K562 (cell line): ENCODE measurements around the gene CTIF. TPM values are rescaled to one million over a fixed set of nuclear protein-coding genes. Genes with fewer than 3 reads are reported as not detected.

ENCODE experiments used
- ATAC-seq: fragments of 200-7000 bp; cut with Tn5 transposase; 3 replicates; pipeline ENCODE4 v1.9.1; 2020; ENCODE audit warnings: moderate library complexity
- BruUV-seq: library from RNA; stranded (reverse); fragments of 400-500 nt; replicated peaks from 2 replicates; lab custom pipeline; 2021; lab: Mats Ljungman, UMichigan
- CTCF ChIA-PET: fragments of 300-600 bp; formaldehyde crosslinking; extraction: SDS; loops from one replicate; lab custom pipeline; 2021; ENCODE audit warnings: low intra/inter-chr PET ratio; lab: Yijun Ruan, JAX
- POLR2A ChIA-PET: fragments of 300-600, 350-650 bp; sonication (Branson Sonifier 250); formaldehyde crosslinking; extraction: SDS; loops from one replicate; lab custom pipeline; 2021; ENCODE audit warnings: antibody characterized with exemption, inconsistent platforms; lab: Yijun Ruan, JAX
- DNase-seq, 4 experiments: peaks; one replicate each; pipeline versions ENCODE4 v3.0.0 to v3.0.0-alpha.2; 2011 to 2018; ENCODE audit warnings: low spot score in 3 of 4, mixed read lengths in 3 of 4; ENCODE audit errors: extremely low read depth in 1 of 4
- FAIRE-seq: peaks from 2 replicates; lab custom pipeline; 2011; peaks lifted over from hg19 to GRCh38; lab: Jason Lieb, UNC
- H2AFZ ChIP-seq: 2 replicates; pipeline ENCODE4 v1.6.0; 2011; ENCODE audit warnings: low read depth, low read length, control low read depth, inconsistent platforms
- H3K27ac ChIP-seq: fragments of 200-600 bp; 3 replicates; pipeline ENCODE4 v1.8.0; 2011; ENCODE audit warnings: low read depth, mild to moderate bottlenecking, control low read depth, inconsistent platforms, low read length, moderate library complexity, mixed read lengths; ENCODE audit errors: extremely low read depth
- H3K27me3 ChIP-seq, 2 experiments: fragments of 300-600 bp in 1 of 2; 2 replicates in 1 of 2; 3 replicates in 1 of 2; pipeline versions ENCODE4 v1.6.0 to v1.8.0; 2011; ENCODE audit warnings: inconsistent platforms in 2 of 2, low read length in 2 of 2, mild to moderate bottlenecking in 1 of 2, mixed read lengths in 1 of 2, moderate library complexity in 1 of 2; ENCODE audit not compliant: control insufficient read depth in 2 of 2, insufficient read depth in 2 of 2
- H3K36me3 ChIP-seq: fragments of 300-600 bp; 3 replicates; pipeline ENCODE4 v1.8.0; 2011; ENCODE audit warnings: mild to moderate bottlenecking, low read length, inconsistent platforms; ENCODE audit not compliant: control insufficient read depth, insufficient read depth
- H3K4me1 ChIP-seq, 2 experiments: fragments of 200-600 bp in 1 of 2; replicated peaks in 1 of 2; 2 replicates in 1 of 2; 3 replicates in 1 of 2; pipeline versions ENCODE4 v1.5.1 to v1.8.0; 2011; ENCODE audit warnings: inconsistent platforms in 2 of 2, low read length in 2 of 2, mild to moderate bottlenecking in 1 of 2, mixed read lengths in 1 of 2, moderate library complexity in 1 of 2; ENCODE audit not compliant: control insufficient read depth in 2 of 2, insufficient read depth in 2 of 2
- H3K4me2 ChIP-seq: 2 replicates; pipeline ENCODE4 v1.6.1; 2011; ENCODE audit warnings: low read length, control low read depth, inconsistent platforms, mixed read lengths; ENCODE audit not compliant: insufficient read depth
- H3K4me3 ChIP-seq: fragments of 200-600 bp; sonication (generic), shearing (Covaris generic); 2 replicates; pipeline ENCODE4 v1.5.1; 2016; ENCODE audit warnings: control low read depth, inconsistent platforms
- H3K79me2 ChIP-seq: fragments of 200-600 bp; 3 replicates; pipeline ENCODE4 v1.8.0; 2011; ENCODE audit warnings: low read length, inconsistent platforms; ENCODE audit not compliant: control insufficient read depth, insufficient read depth
- H3K9ac ChIP-seq, 2 experiments: 2 replicates each; pipeline versions ENCODE4 v1.6.0 to v1.6.1; 2011; ENCODE audit warnings: low read depth in 2 of 2, low read length in 2 of 2, control low read depth in 1 of 2, inconsistent platforms in 1 of 2, mild to moderate bottlenecking in 1 of 2, mixed read lengths in 1 of 2; ENCODE audit not compliant: insufficient read depth in 1 of 2
- H3K9me1 ChIP-seq: one replicate; pipeline ENCODE4 v1.6.0; 2011; ENCODE audit warnings: inconsistent platforms, mild to moderate bottlenecking, low read length, moderate library complexity; ENCODE audit not compliant: control insufficient read depth, insufficient read depth
- H3K9me3 ChIP-seq: replicated peaks from 2 replicates; pipeline ENCODE4 v1.5.1; 2011; ENCODE audit warnings: low read depth, low read length, inconsistent platforms; ENCODE audit not compliant: control insufficient read depth, insufficient read depth
- H4K20me1 ChIP-seq: replicated peaks from 2 replicates; pipeline ENCODE4 v1.6.1; 2011; ENCODE audit warnings: low read length, inconsistent platforms, mixed read lengths; ENCODE audit not compliant: control insufficient read depth, insufficient read depth
- DMBX1 ChIP-seq: fragments of 250-450 bp; sonication (Bioruptor Pico); IDR thresholded peaks from 2 replicates; pipeline ENCODE4 v1.8.0; 2022; ENCODE audit warnings: inconsistent platforms, mild to moderate bottlenecking, moderate library complexity, borderline replicate concordance
- ERF ChIP-seq: fragments of 450-650 bp; formaldehyde crosslinking; IDR thresholded peaks from 2 replicates; pipeline ENCODE4 v1.4.0; 2020; ENCODE audit warnings: mild to moderate bottlenecking, mixed read lengths
- MECOM ChIP-seq: fragments of 250-450 bp; sonication (Bioruptor Pico); IDR thresholded peaks from 2 replicates; pipeline ENCODE4 v1.8.0; 2022; ENCODE audit warnings: inconsistent platforms
- SMC3 ChIP-seq: conservative IDR thresholded peaks from 2 replicates; pipeline ENCODE4 v1.6.1; 2011; ENCODE audit warnings: low read depth, low read length, improper control_type of control experiment; ENCODE audit not compliant: insufficient read depth
- TSC22D4 ChIP-seq: fragments of 450-650 bp; IDR thresholded peaks from 2 replicates; pipeline ENCODE4 v1.6.1; 2016; ENCODE audit warnings: missing genetic modification characterization, missing biosample characterization, control low read depth
- ZNF24 ChIP-seq: fragments of 450-650 bp; IDR thresholded peaks from 2 replicates; pipeline ENCODE4 v1.6.1; 2016
- ZNF274 ChIP-seq: IDR thresholded peaks from 2 replicates; pipeline ENCODE4 v1.6.1; 2011; ENCODE audit warnings: low read depth, mild to moderate bottlenecking, low read length, moderate library complexity, borderline replicate concordance
- ZNF395 ChIP-seq: fragments of 200-800 bp; sonication (Bioruptor generic); IDR thresholded peaks from 2 replicates; pipeline ENCODE4 v1.6.1; 2017; ENCODE audit warnings: missing genetic modification characterization, missing compliant biosample characterization
- ZNF76 ChIP-seq: fragments of 250-450 bp; sonication (Bioruptor Pico); IDR thresholded peaks from 2 replicates; pipeline ENCODE4 v1.4.0; 2020; ENCODE audit warnings: mild to moderate bottlenecking, moderate library complexity, borderline replicate concordance
- WGBS: fragments of 100-300 bp; shearing (Covaris generic); methylation state at CpG from one replicate; pipeline ENCODE4 v1.1.6; 2016; ENCODE audit warnings: low coverage, mixed read lengths; ENCODE audit not compliant: insufficient coverage; ENCODE audit errors: missing lambda C conversion rate; 5-methylcytosine and 5-hydroxymethylcytosine counted together
- in situ Hi-C: fragments of 300-500 bp; cut with MboI; formaldehyde crosslinking; loops from 4 replicates; pipeline ENCODE4 v1.15.0; 2018; ENCODE audit warnings: inconsistent platforms, mixed read lengths
- intact Hi-C: fragments of 100-400 bp; cut with micrococcal nuclease; formaldehyde crosslinking; loops from 2 replicates; pipeline ENCODE4 v1.14.2; 2022
- polyA plus RNA-seq, 8 experiments: library from polyadenylated mRNA; depleted of rRNA in 4 of 8; stranded (reverse) in 5 of 8; unstranded in 3 of 8; fragments of >200 nt; fragmentation: Nextera tagmentation in 2 of 8; fragmentation: Illumina TruSeq in 1 of 8; extraction: Ambion mirVana in 2 of 8; extraction: Trizol in 1 of 8; gene quantifications; 2 replicates each; pipeline versions ENCODE4 v1.2.1 to v1.2.3, GENCODE V29; 2011 to 2014; ENCODE audit warnings: inconsistent platforms in 1 of 8, missing spikeins in 1 of 8
- total RNA-seq, 7 experiments: library from RNA; depleted of rRNA in 6 of 7; stranded (reverse); fragments of >200 nt in 6 of 7; fragmentation: Illumina TruSeq in 2 of 7; extraction: Trizol in 2 of 7; gene quantifications; 2 replicates each; pipeline versions ENCODE4 v1.2.1 to v1.2.3, GENCODE V29; 2011 to 2021; ENCODE audit warnings: low replicate concordance in 1 of 7

The CTIF gene
- total and polyA plus RNA-seq, 9 of the 15 experiments (the other 6 are each of a cell fraction or from before 2014, with no cell fraction given), result 0.17 to 11.5 (median 2.2) TPM

GRCh38 chr18:48816554-48816953 lies 277.7 kb downstream of the CTIF start:
- ChIA-PET POLR2A (no interaction called here), CTCF (no interaction called here)
- Histone ChIP-seq H3K4me1 (peaks cover 12 to 22% of the 10 kb centered on the region in 2 experiments; a peak in 4 of 5 replicates), H4K20me1 (no peaks in the 10 kb centered on the region), H3K36me3 (no peaks in the 10 kb centered on the region), H3K4me2 (no peak overlapping the region), H3K9me3 (no peaks in the 10 kb centered on the region), H3K27ac (no peak overlapping the region), H3K9ac (no peak overlapping the region), H3K27me3 (no peaks in the 10 kb centered on the region), H3K79me2 (no peaks in the 10 kb centered on the region), H3K9me1 (no peaks in the 10 kb centered on the region), H2AFZ (no peak overlapping the region), H3K4me3 (no peak overlapping the region)
- WGBS, result 44% methylated on average over 6 of the region's 7 CpGs
- BruUV-seq, result no TSS peak
- in situ Hi-C loops (no loop called here), intact Hi-C loops (no loop called here)
- TF ChIP-seq ZNF76 (CRISPR knock-in tag), result no peak
- TF ChIP-seq SMC3, result no peak
- TF ChIP-seq ZNF395 (CRISPR knock-in tag), result no peak
- TF ChIP-seq ZNF24, result peak; percentile 77; the same call in 1 of the 2 replicates
- no peak for TF ChIP-seq TSC22D4 (tag)
- TF ChIP-seq MECOM (CRISPR knock-in tag), result no peak
- no peak for TF ChIP-seq ZNF274
- no peak for TF ChIP-seq DMBX1 (CRISPR knock-in tag)
- TF ChIP-seq ERF (CRISPR knock-in tag), result no peak
- DNase-seq (no peak), ATAC-seq (no peak), FAIRE-seq (no peak)
